HEK293 (cell line): Measurements from ENCODE around the gene RBM4B.

Experiments
- CTCF ChIA-PET: fragments of 350-600 bp; formaldehyde crosslinking; extraction: SDS; loops from one replicate; lab custom pipeline; 2021; ENCODE audit warnings: antibody characterized with exemption; lab: Yijun Ruan, JAX
- POLR2A ChIA-PET: fragments of 300-600 bp; formaldehyde crosslinking; extraction: SDS; loops from one replicate; lab custom pipeline; 2020; ENCODE audit warnings: antibody characterized with exemption, inconsistent platforms; lab: Yijun Ruan, JAX
- H3K27ac ChIP-seq: fragments of 200-500 bp; sonication (Bioruptor generic); 2 replicates; pipeline ENCODE4 v1.5.1; 2014; ENCODE audit warnings: low read depth, low read length, control low read depth, inconsistent platforms; ENCODE audit errors: extremely low read depth
- H3K36me3 ChIP-seq, 2 experiments: fragments of 200-500 bp in 1 of 2; sonication (Bioruptor generic) in 1 of 2; 1 replicate in 1 of 2; 2 replicates in 1 of 2; pipeline ENCODE4 v1.5.1; 2014 to 2017; ENCODE audit warnings: inconsistent platforms in 2 of 2, low read length in 2 of 2; ENCODE audit not compliant: control insufficient read depth in 2 of 2, insufficient read depth in 1 of 2
- H3K4me1 ChIP-seq: fragments of 200-500 bp; sonication (Bioruptor generic); 2 replicates; pipeline ENCODE4 v1.5.1; 2014; ENCODE audit warnings: mild to moderate bottlenecking, low read length, inconsistent platforms; ENCODE audit not compliant: control insufficient read depth, insufficient read depth
- H3K4me3 ChIP-seq: 2 replicates; pipeline ENCODE4 v1.5.1; 2011; ENCODE audit warnings: low read depth, mild to moderate bottlenecking, control low read depth, low read length, moderate library complexity
- H3K9me3 ChIP-seq: fragments of 200-500 bp; sonication (Bioruptor generic); 2 replicates; pipeline ENCODE4 v1.5.1; 2014; ENCODE audit warnings: low read depth, low read length, inconsistent platforms; ENCODE audit not compliant: control insufficient read depth, insufficient read depth
- BCL11A ChIP-seq: fragments of 450-650 bp; formaldehyde crosslinking; IDR thresholded peaks from 2 replicates; pipeline ENCODE4 v1.5.1; 2016; ENCODE audit warnings: low read depth, missing biosample characterization, missing genetic modification characterization
- GLI2 ChIP-seq: fragments of 450-650 bp; formaldehyde crosslinking; IDR thresholded peaks from 2 replicates; pipeline ENCODE4; 2017; ENCODE audit warnings: missing biosample characterization, missing genetic modification characterization, low read depth, borderline replicate concordance
- HOXA7 ChIP-seq: sonication (generic); formaldehyde crosslinking; IDR thresholded peaks from 2 replicates; pipeline ENCODE4 v1.8.1; 2022; ENCODE audit warnings: missing genetic modification reagents, borderline replicate concordance
- IKZF3 ChIP-seq: fragments of 450-650 bp; IDR thresholded peaks from 2 replicates; pipeline ENCODE4 v1.5.0; 2018; ENCODE audit warnings: missing biosample characterization, mild to moderate bottlenecking, missing genetic modification characterization, moderate library complexity
- OSR2 ChIP-seq: fragments of 450-650 bp; formaldehyde crosslinking; IDR thresholded peaks from 2 replicates; pipeline ENCODE4 v1.5.1; 2016; ENCODE audit warnings: missing biosample characterization, missing genetic modification characterization
- SETDB1 ChIP-seq: IDR thresholded peaks from one replicate; pipeline ENCODE4 v1.6.1; 2017; ENCODE audit warnings: mild to moderate bottlenecking, low read length, moderate library complexity, mixed read lengths; ENCODE audit not compliant: insufficient read length
- ZBTB26 ChIP-seq: fragments of 450-650 bp; formaldehyde crosslinking; optimal IDR thresholded peaks from 2 replicates; pipeline ENCODE3; 2016; ENCODE audit warnings: missing biosample characterization, mild to moderate bottlenecking, missing genetic modification characterization
- ZFP41 ChIP-seq: fragments of 450-650 bp; formaldehyde crosslinking; IDR thresholded peaks from 2 replicates; pipeline ENCODE4 v1.5.1; 2016; ENCODE audit warnings: missing biosample characterization, missing genetic modification characterization, borderline replicate concordance
- ZNF133 ChIP-seq: fragments of 450-650 bp; formaldehyde crosslinking; IDR thresholded peaks from 2 replicates; pipeline ENCODE4 v1.5.1; 2016; ENCODE audit warnings: missing biosample characterization, missing genetic modification characterization
- ZNF155 ChIP-seq: fragments of 450-650 bp; formaldehyde crosslinking; IDR thresholded peaks from 2 replicates; pipeline ENCODE4 v1.5.1; 2016; ENCODE audit warnings: missing biosample characterization, missing genetic modification characterization
- ZNF184 ChIP-seq: fragments of 450-650 bp; IDR thresholded peaks from 2 replicates; pipeline ENCODE4 v1.5.1; 2018; ENCODE audit warnings: missing biosample characterization, mild to moderate bottlenecking, missing genetic modification characterization
- ZNF292 ChIP-seq: fragments of 450-650 bp; formaldehyde crosslinking; IDR thresholded peaks from 2 replicates; pipeline ENCODE4 v1.5.1; 2016; ENCODE audit warnings: low read depth, missing biosample characterization, missing genetic modification characterization, borderline replicate concordance
- ZNF394 ChIP-seq: fragments of 450-650 bp; formaldehyde crosslinking; IDR thresholded peaks from 2 replicates; pipeline ENCODE4 v1.5.1; 2016; ENCODE audit warnings: missing biosample characterization, missing genetic modification characterization, mild to moderate bottlenecking, moderate library complexity, borderline replicate concordance
- ZNF555 ChIP-seq: fragments of 450-650 bp; formaldehyde crosslinking; conservative IDR thresholded peaks from 2 replicates; pipeline ENCODE4 v1.5.1; 2017; ENCODE audit warnings: missing biosample characterization, mild to moderate bottlenecking, missing genetic modification characterization, inconsistent platforms
- ZNF560 ChIP-seq: fragments of 450-650 bp; formaldehyde crosslinking; IDR thresholded peaks from 2 replicates; pipeline ENCODE4 v1.5.1; 2017; ENCODE audit warnings: missing biosample characterization, missing genetic modification characterization, borderline replicate concordance
- ZNF585B ChIP-seq: fragments of 450-650 bp; formaldehyde crosslinking; IDR thresholded peaks from 2 replicates; pipeline ENCODE4 v1.5.1; 2016; ENCODE audit warnings: missing biosample characterization, missing genetic modification characterization
- ZNF623 ChIP-seq: fragments of 450-650 bp; formaldehyde crosslinking; IDR thresholded peaks from 2 replicates; pipeline ENCODE4 v1.5.1; 2016; ENCODE audit warnings: missing biosample characterization, missing genetic modification characterization
- ZNF645 ChIP-seq: fragments of 450-650 bp; formaldehyde crosslinking; IDR thresholded peaks from 2 replicates; pipeline ENCODE4; 2016; ENCODE audit warnings: missing biosample characterization, missing genetic modification characterization
- ZNF785 ChIP-seq: fragments of 450-650 bp; formaldehyde crosslinking; IDR thresholded peaks from 2 replicates; pipeline ENCODE4 v1.5.1; 2016; ENCODE audit warnings: missing biosample characterization, missing genetic modification characterization
- ZNF792 ChIP-seq: fragments of 450-650 bp; formaldehyde crosslinking; IDR thresholded peaks from 2 replicates; pipeline ENCODE4 v1.5.1; 2016; ENCODE audit warnings: missing biosample characterization, missing genetic modification characterization
- ZNF843 ChIP-seq: fragments of 450-650 bp; formaldehyde crosslinking; IDR thresholded peaks from 2 replicates; pipeline ENCODE4 v1.5.1; 2016; ENCODE audit warnings: missing biosample characterization, missing genetic modification characterization
- ZSCAN30 ChIP-seq: fragments of 450-650 bp; IDR thresholded peaks from 2 replicates; pipeline ENCODE4 v1.5.1; 2018; ENCODE audit warnings: missing biosample characterization, mild to moderate bottlenecking, missing genetic modification characterization, moderate library complexity
- ZXDB ChIP-seq: fragments of 450-650 bp; formaldehyde crosslinking; IDR thresholded peaks from 2 replicates; pipeline ENCODE4 v1.5.1; 2016; ENCODE audit warnings: missing biosample characterization, missing genetic modification characterization
- TF ChIP-seq, protein P1 (sequence below): fragments of 450-650 bp; formaldehyde crosslinking; IDR thresholded peaks from 2 replicates; pipeline ENCODE4 v1.5.1; 2016; ENCODE audit warnings: missing biosample characterization, missing genetic modification characterization, borderline replicate concordance
- TF ChIP-seq, protein P2 (sequence below): fragments of 450-650 bp; formaldehyde crosslinking; IDR thresholded peaks from 2 replicates; pipeline ENCODE4 v1.5.1; 2016; ENCODE audit warnings: missing biosample characterization, missing genetic modification characterization
- TF ChIP-seq, protein P3 (sequence below): fragments of 450-650 bp; formaldehyde crosslinking; IDR thresholded peaks from 2 replicates; pipeline ENCODE4 v1.5.1; 2016; ENCODE audit warnings: missing biosample characterization, missing genetic modification characterization
- TF ChIP-seq, protein P4 (sequence below): fragments of 450-650 bp; formaldehyde crosslinking; IDR thresholded peaks from 2 replicates; pipeline ENCODE4 v1.5.1; 2017; ENCODE audit warnings: missing biosample characterization, missing genetic modification characterization

The RBM4B gene

DNA sequence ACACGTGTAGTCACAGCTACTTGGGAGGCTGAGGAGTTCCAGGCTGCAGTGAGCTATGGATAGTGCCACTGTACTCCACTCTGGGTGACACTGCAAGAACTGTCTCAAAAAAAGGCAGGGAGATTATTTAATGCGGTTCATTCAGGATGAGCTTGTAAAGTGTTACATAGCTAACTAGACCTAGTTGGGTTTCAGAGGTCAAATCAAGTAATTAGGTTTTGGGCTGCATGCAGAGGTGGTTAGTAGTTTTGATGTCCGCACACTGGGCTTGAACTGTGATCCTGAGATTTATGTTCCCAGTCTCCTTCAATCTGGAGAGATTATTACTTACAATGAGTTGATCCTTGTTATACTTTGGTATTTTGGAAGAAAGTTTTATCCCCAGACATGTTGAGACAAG lies 41.3 kb downstream of the RBM4B start (continued):
- TF ChIP-seq ZNF133 (no peak), ZSCAN30 (0 out of 2 replicates have a peak, but pooled peaks have one; percentile 19), ZNF843 (no peak), ZNF623 (no peak), ZNF785 (tag by site-specific recombination) (no peak), ZFP41 (tag by site-specific recombination) (no peak), ZNF292 (no peak), SETDB1 (no peak), HOXA7 (CRISPR knock-in tag) (no peak), IKZF3 (tag by site-specific recombination) (0 out of 2 replicates have a peak, but pooled peaks have one; percentile 9), BCL11A (tag by site-specific recombination) (0 out of 2 replicates have a peak, but pooled peaks have one; percentile 32), ZNF184 (tag by site-specific recombination) (no peak), GLI2 (tag by site-specific recombination) (no peak)
- TF ChIP-seq, protein P1, sequence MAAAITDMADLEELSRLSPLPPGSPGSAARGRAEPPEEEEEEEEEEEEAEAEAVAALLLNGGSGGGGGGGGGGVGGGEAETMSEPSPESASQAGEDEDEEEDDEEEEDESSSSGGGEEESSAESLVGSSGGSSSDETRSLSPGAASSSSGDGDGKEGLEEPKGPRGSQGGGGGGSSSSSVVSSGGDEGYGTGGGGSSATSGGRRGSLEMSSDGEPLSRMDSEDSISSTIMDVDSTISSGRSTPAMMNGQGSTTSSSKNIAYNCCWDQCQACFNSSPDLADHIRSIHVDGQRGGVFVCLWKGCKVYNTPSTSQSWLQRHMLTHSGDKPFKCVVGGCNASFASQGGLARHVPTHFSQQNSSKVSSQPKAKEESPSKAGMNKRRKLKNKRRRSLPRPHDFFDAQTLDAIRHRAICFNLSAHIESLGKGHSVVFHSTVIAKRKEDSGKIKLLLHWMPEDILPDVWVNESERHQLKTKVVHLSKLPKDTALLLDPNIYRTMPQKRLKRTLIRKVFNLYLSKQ (tag by site-specific recombination): no peak
- TF ChIP-seq, protein P2, sequence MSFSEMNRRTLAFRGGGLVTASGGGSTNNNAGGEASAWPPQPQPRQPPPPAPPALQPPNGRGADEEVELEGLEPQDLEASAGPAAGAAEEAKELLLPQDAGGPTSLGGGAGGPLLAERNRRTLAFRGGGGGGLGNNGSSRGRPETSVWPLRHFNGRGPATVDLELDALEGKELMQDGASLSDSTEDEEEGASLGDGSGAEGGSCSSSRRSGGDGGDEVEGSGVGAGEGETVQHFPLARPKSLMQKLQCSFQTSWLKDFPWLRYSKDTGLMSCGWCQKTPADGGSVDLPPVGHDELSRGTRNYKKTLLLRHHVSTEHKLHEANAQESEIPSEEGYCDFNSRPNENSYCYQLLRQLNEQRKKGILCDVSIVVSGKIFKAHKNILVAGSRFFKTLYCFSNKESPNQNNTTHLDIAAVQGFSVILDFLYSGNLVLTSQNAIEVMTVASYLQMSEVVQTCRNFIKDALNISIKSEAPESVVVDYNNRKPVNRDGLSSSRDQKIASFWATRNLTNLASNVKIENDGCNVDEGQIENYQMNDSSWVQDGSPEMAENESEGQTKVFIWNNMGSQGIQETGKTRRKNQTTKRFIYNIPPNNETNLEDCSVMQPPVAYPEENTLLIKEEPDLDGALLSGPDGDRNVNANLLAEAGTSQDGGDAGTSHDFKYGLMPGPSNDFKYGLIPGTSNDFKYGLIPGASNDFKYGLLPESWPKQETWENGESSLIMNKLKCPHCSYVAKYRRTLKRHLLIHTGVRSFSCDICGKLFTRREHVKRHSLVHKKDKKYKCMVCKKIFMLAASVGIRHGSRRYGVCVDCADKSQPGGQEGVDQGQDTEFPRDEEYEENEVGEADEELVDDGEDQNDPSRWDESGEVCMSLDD (tag by site-specific recombination): no peak
- TF ChIP-seq, all 188 proteins: peak for 6

DNA sequence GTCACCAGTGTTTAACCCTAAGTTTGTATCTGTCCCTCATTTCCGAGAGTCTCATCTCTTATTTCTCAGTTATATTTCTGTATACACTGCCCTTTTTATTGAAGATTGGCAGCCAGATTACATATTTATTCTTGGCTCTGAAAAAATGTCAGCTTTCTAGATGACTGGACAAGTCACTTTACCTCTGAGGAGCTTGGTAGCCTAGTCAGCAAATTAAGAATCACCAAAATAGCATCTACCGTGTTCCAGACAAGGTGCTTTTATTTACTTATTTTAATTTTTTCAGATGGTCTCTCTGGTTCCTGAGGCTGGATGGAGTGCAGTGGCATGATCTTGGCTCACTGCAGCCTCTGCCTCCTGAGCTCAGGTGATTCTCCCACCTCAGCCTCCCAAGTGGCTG lies 44.7 kb downstream of the RBM4B start:
- H3K4me1 ChIP-seq: no peaks in the 10 kb centered on the region; the same call in 1 of the 2 replicates
- CTCF ChIA-PET: no interaction called here
- H3K27ac ChIP-seq: no peak overlapping the region
- no peak overlapping the region for H3K4me3 ChIP-seq
- no peaks in the 10 kb centered on the region for H3K9me3 ChIP-seq
- H3K36me3 ChIP-seq: peaks cover 11 to 55% of the 10 kb centered on the region in 2 experiments; a peak in 2 of 3 replicates
- POLR2A ChIA-PET: interaction anchor here (1.0 kb wide), 1 partner anchor 16 kb away, joined by 6 read pairs; the partner anchor contains the start of gene RBM14
- TF ChIP-seq ZBTB26 (tag by site-specific recombination) (no peak), ZNF394 (no peak), ZNF792 (tag by site-specific recombination) (no peak), ZNF155 (tag by site-specific recombination) (no peak), ZNF645 (tag by site-specific recombination) (no peak), ZNF585B (no peak), ZNF560 (tag by site-specific recombination) (no peak), ZNF555 (no peak), ZXDB (tag by site-specific recombination) (no peak), OSR2 (no peak)
- TF ChIP-seq, protein P3, sequence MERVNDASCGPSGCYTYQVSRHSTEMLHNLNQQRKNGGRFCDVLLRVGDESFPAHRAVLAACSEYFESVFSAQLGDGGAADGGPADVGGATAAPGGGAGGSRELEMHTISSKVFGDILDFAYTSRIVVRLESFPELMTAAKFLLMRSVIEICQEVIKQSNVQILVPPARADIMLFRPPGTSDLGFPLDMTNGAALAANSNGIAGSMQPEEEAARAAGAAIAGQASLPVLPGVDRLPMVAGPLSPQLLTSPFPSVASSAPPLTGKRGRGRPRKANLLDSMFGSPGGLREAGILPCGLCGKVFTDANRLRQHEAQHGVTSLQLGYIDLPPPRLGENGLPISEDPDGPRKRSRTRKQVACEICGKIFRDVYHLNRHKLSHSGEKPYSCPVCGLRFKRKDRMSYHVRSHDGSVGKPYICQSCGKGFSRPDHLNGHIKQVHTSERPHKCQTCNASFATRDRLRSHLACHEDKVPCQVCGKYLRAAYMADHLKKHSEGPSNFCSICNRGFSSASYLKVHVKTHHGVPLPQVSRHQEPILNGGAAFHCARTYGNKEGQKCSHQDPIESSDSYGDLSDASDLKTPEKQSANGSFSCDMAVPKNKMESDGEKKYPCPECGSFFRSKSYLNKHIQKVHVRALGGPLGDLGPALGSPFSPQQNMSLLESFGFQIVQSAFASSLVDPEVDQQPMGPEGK (tag by site-specific recombination): no peak
- TF ChIP-seq, protein P4, sequence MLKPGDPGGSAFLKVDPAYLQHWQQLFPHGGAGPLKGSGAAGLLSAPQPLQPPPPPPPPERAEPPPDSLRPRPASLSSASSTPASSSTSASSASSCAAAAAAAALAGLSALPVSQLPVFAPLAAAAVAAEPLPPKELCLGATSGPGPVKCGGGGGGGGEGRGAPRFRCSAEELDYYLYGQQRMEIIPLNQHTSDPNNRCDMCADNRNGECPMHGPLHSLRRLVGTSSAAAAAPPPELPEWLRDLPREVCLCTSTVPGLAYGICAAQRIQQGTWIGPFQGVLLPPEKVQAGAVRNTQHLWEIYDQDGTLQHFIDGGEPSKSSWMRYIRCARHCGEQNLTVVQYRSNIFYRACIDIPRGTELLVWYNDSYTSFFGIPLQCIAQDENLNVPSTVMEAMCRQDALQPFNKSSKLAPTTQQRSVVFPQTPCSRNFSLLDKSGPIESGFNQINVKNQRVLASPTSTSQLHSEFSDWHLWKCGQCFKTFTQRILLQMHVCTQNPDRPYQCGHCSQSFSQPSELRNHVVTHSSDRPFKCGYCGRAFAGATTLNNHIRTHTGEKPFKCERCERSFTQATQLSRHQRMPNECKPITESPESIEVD (tag by site-specific recombination): no peak
